MM.1S (cell line): ENCODE measurements around the gene LFNG.

ENCODE experiments used
- DNase-seq: peaks from one replicate; pipeline ENCODE4 v3.0.0-alpha.2; 2015
- H2AFZ ChIP-seq: fragments of 300-600 bp; sonication (generic); 2 replicates; pipeline ENCODE4 v1.6.0; 2016; ENCODE audit warnings: antibody characterized with exemption, low read length
- H3F3A ChIP-seq: fragments of 300-600 bp; sonication (generic); 2 replicates; pipeline ENCODE4 v1.6.1; 2016; ENCODE audit warnings: mild to moderate bottlenecking, antibody characterized with exemption, low read length, moderate library complexity, mixed read lengths; ENCODE audit not compliant: insufficient read depth
- H3K27ac ChIP-seq: fragments of 300-600 bp; sonication (generic); 2 replicates; pipeline ENCODE4 v1.5.1; 2016; ENCODE audit warnings: mild to moderate bottlenecking, low read length
- H3K27me3 ChIP-seq: fragments of 300-600 bp; sonication (generic); replicated peaks from 2 replicates; pipeline ENCODE4 v1.6.0; 2016; ENCODE audit warnings: low read length; ENCODE audit not compliant: insufficient read depth
- H3K36me3 ChIP-seq: fragments of 300-600 bp; sonication (generic); replicated peaks from 2 replicates; pipeline ENCODE4 v1.6.1; 2016; ENCODE audit warnings: mild to moderate bottlenecking, low read length, mixed read lengths; ENCODE audit not compliant: insufficient read depth
- H3K4me1 ChIP-seq: fragments of 300-600 bp; sonication (generic); 2 replicates; pipeline ENCODE4 v1.6.1; 2016; ENCODE audit warnings: low read length, mixed read lengths
- H3K4me2 ChIP-seq: fragments of 300-600 bp; sonication (generic); 2 replicates; pipeline ENCODE4 v1.6.0; 2016; ENCODE audit warnings: low read depth, low read length
- H3K4me3 ChIP-seq: fragments of 300-600 bp; sonication (generic); 2 replicates; pipeline ENCODE4 v1.5.1; 2016; ENCODE audit warnings: low read length, mixed read lengths
- H3K79me2 ChIP-seq: fragments of 300-600 bp; sonication (generic); 2 replicates; pipeline ENCODE4 v1.6.1; 2016; ENCODE audit warnings: mixed run types, low read length, mixed read lengths
- H3K9ac ChIP-seq: fragments of 300-600 bp; sonication (generic); 2 replicates; pipeline ENCODE4 v1.6.1; 2016; ENCODE audit warnings: low read length, mixed read lengths
- H3K9me2 ChIP-seq: fragments of 300-600 bp; sonication (generic); replicated peaks from 2 replicates; pipeline ENCODE4 v1.6.1; 2016; ENCODE audit warnings: mild to moderate bottlenecking, low read length, mixed read lengths; ENCODE audit not compliant: insufficient read depth
- H3K9me3 ChIP-seq: fragments of 300-600 bp; sonication (generic); replicated peaks from 2 replicates; pipeline ENCODE4 v1.6.1; 2016; ENCODE audit warnings: mild to moderate bottlenecking, low read length, mixed read lengths; ENCODE audit not compliant: insufficient read depth
- H4K20me1 ChIP-seq: fragments of 300-600 bp; sonication (generic); 2 replicates; pipeline ENCODE4 v1.6.1; 2016; ENCODE audit warnings: mild to moderate bottlenecking, low read length, moderate library complexity, mixed read lengths; ENCODE audit not compliant: insufficient read depth
- CTCF ChIP-seq: fragments of 300-600 bp; sonication (generic); IDR thresholded peaks from 2 replicates; pipeline ENCODE4 v1.5.1; 2016; ENCODE audit warnings: antibody characterized with exemption, low read length, mixed read lengths
- EZH2 ChIP-seq: fragments of 300-600 bp; sonication (generic); optimal IDR thresholded peaks from 2 replicates; pipeline ENCODE3; 2017; ENCODE audit warnings: low read depth, mild to moderate bottlenecking, antibody characterized with exemption, low read length, mixed read lengths
- EZH2phosphoT487 ChIP-seq: fragments of 300-600 bp; sonication (generic); IDR thresholded peaks from 2 replicates; pipeline ENCODE4 v1.6.1; 2018; ENCODE audit warnings: antibody characterized with exemption, low read length

The LFNG gene

GRCh38 chr7:2483494-2483893, 36.1 kb upstream of the LFNG start:
- no peaks in the 10 kb centered on the region for H3K4me1 ChIP-seq
- H2AFZ ChIP-seq, result no peak overlapping the region
- H3F3A ChIP-seq, result no peaks in the 10 kb centered on the region
- no peak overlapping the region for H3K27ac ChIP-seq
- H3K36me3 ChIP-seq, result no peaks in the 10 kb centered on the region
- no peaks in the 10 kb centered on the region for H4K20me1 ChIP-seq
- H3K79me2 ChIP-seq, result no peaks in the 10 kb centered on the region
- TF ChIP-seq EZH2phosphoT487 (no peak), EZH2 (no peak), CTCF (no peak)
- H3K4me2 ChIP-seq, result no peak overlapping the region
- no peak overlapping the region for H3K9ac ChIP-seq
- no peaks in the 10 kb centered on the region for H3K9me3 ChIP-seq
- H3K9me2 ChIP-seq, result no peaks in the 10 kb centered on the region
- no peak for DNase-seq
- no peak overlapping the region for H3K4me3 ChIP-seq
- peaks cover 74% of the 10 kb centered on the region for H3K27me3 ChIP-seq

GRCh38 chr7:2484868-2485267, 34.7 kb upstream of the LFNG start:
- no peak for DNase-seq
- Histone ChIP-seq H4K20me1 (no peaks in the 10 kb centered on the region), H3K9me2 (no peaks in the 10 kb centered on the region), H3K79me2 (no peaks in the 10 kb centered on the region), H3K36me3 (no peaks in the 10 kb centered on the region), H3K27me3 (peaks cover 74% of the 10 kb centered on the region), H3K4me3 (no peak overlapping the region), H3K9ac (no peak overlapping the region), H3K9me3 (no peaks in the 10 kb centered on the region), H3K4me1 (no peaks in the 10 kb centered on the region), H2AFZ (no peak overlapping the region), H3F3A (no peaks in the 10 kb centered on the region), H3K27ac (no peak overlapping the region), H3K4me2 (no peak overlapping the region)
- TF ChIP-seq EZH2phosphoT487, result no peak
- TF ChIP-seq CTCF, result no peak
- no peak for TF ChIP-seq EZH2

GRCh38 chr7:2487586-2488271, 31.8 kb upstream of the LFNG start:
- Histone ChIP-seq H4K20me1 (no peaks in the 10 kb centered on the region), H3K27ac (no peak overlapping the region), H3K36me3 (no peaks in the 10 kb centered on the region), H3F3A (no peaks in the 10 kb centered on the region), H2AFZ (no peak overlapping the region), H3K9ac (no peak overlapping the region), H3K9me3 (no peaks in the 10 kb centered on the region), H3K79me2 (no peaks in the 10 kb centered on the region), H3K4me1 (no peaks in the 10 kb centered on the region), H3K9me2 (no peaks in the 10 kb centered on the region), H3K4me2 (no peak overlapping the region), H3K27me3 (peaks cover 57% of the 10 kb centered on the region), H3K4me3 (no peak overlapping the region)
- TF ChIP-seq EZH2phosphoT487 (no peak), EZH2 (no peak), CTCF (no peak)
- DNase-seq, result no peak
